ENCODE measurements around the gene WFS1.

DNA sequence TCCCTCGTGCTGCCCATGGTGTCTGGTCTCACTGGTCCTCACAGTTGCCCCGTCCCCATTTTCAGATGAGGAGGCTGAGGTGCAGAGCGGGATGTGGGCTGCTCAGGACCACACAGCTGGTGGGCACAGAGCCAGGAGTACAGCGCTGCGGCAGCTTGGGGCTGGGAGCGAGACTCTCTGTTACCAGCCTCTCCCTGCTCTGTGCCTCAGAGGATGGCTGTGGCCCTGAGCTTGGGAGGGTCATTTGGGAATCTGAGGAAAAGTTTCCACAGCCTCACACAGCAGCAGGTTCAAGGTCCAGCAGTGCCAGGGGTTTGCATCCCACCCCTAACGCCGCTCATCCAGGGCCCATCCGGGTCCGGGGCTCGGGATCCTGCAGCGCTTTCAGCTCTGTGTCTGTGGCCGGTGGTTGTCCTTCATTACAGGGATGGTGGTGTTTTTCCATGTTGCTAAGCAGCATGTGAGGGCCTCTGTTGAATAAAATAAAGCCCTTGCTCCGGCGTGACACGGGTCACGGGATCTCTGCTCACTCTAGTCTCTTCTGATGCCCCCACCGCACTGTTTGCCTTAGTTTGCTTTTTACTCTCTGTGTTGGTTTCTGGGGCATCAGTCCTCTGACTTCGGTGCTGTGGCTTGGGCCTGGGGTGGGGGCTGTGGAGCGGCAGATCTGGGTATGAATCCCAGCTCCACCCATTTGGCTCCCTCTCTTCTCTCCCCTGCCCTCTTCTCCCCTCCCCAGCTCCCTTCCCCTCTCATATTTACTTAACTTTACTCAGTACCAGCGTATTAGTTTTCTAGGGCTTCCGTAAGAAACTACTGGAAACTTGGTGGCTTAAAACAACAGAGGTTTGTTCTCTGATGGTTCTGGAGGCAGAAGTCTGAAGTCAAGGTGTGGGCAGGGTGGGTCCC is 6.5 kb downstream of the WFS1 start:
- TF ChIP-seq, protein P1, sequence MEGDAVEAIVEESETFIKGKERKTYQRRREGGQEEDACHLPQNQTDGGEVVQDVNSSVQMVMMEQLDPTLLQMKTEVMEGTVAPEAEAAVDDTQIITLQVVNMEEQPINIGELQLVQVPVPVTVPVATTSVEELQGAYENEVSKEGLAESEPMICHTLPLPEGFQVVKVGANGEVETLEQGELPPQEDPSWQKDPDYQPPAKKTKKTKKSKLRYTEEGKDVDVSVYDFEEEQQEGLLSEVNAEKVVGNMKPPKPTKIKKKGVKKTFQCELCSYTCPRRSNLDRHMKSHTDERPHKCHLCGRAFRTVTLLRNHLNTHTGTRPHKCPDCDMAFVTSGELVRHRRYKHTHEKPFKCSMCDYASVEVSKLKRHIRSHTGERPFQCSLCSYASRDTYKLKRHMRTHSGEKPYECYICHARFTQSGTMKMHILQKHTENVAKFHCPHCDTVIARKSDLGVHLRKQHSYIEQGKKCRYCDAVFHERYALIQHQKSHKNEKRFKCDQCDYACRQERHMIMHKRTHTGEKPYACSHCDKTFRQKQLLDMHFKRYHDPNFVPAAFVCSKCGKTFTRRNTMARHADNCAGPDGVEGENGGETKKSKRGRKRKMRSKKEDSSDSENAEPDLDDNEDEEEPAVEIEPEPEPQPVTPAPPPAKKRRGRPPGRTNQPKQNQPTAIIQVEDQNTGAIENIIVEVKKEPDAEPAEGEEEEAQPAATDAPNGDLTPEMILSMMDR (IDR thresholded peaks at IDR 0.05), result no peak
- TF ChIP-seq POLR2A (IDR thresholded peaks at IDR 0.05), result no peak

Measured in right lobe of liver (tissue), 4 donors.